Measurements from ENCODE around the gene HEMK1.

- TF ChIP-seq CTCF (IDR thresholded peaks at IDR 0.05; ENCODE audit: low read depth, low read length, missing input control): no peak
- TF ChIP-seq SP1 (IDR thresholded peaks at IDR 0.05): no peak
- TF ChIP-seq, protein P1, sequence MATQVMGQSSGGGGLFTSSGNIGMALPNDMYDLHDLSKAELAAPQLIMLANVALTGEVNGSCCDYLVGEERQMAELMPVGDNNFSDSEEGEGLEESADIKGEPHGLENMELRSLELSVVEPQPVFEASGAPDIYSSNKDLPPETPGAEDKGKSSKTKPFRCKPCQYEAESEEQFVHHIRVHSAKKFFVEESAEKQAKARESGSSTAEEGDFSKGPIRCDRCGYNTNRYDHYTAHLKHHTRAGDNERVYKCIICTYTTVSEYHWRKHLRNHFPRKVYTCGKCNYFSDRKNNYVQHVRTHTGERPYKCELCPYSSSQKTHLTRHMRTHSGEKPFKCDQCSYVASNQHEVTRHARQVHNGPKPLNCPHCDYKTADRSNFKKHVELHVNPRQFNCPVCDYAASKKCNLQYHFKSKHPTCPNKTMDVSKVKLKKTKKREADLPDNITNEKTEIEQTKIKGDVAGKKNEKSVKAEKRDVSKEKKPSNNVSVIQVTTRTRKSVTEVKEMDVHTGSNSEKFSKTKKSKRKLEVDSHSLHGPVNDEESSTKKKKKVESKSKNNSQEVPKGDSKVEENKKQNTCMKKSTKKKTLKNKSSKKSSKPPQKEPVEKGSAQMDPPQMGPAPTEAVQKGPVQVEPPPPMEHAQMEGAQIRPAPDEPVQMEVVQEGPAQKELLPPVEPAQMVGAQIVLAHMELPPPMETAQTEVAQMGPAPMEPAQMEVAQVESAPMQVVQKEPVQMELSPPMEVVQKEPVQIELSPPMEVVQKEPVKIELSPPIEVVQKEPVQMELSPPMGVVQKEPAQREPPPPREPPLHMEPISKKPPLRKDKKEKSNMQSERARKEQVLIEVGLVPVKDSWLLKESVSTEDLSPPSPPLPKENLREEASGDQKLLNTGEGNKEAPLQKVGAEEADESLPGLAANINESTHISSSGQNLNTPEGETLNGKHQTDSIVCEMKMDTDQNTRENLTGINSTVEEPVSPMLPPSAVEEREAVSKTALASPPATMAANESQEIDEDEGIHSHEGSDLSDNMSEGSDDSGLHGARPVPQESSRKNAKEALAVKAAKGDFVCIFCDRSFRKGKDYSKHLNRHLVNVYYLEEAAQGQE (IDR thresholded peaks at IDR 0.05): no peak
- no peak for TF ChIP-seq GABPA (IDR thresholded peaks at IDR 0.05 in 1 of 2, conservative IDR thresholded peaks at IDR 0.05 in 1 of 2)
- TF ChIP-seq, protein P2, sequence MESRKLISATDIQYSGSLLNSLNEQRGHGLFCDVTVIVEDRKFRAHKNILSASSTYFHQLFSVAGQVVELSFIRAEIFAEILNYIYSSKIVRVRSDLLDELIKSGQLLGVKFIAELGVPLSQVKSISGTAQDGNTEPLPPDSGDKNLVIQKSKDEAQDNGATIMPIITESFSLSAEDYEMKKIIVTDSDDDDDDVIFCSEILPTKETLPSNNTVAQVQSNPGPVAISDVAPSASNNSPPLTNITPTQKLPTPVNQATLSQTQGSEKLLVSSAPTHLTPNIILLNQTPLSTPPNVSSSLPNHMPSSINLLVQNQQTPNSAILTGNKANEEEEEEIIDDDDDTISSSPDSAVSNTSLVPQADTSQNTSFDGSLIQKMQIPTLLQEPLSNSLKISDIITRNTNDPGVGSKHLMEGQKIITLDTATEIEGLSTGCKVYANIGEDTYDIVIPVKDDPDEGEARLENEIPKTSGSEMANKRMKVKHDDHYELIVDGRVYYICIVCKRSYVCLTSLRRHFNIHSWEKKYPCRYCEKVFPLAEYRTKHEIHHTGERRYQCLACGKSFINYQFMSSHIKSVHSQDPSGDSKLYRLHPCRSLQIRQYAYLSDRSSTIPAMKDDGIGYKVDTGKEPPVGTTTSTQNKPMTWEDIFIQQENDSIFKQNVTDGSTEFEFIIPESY (IDR thresholded peaks at IDR 0.05): no peak
- TF ChIP-seq MAX (IDR thresholded peaks at IDR 0.05): no peak
Measured at GRCh38 chr3:50630877-50631276, 61.6 kb downstream of the HEMK1 start.

Measured in liver (tissue), 3 donors.